ENCODE results near the gene TYROBP. TPM values are rescaled to one million over a fixed set of nuclear protein-coding genes. Genes with fewer than 3 reads are reported as not detected.
"Not testable (repeated sequence)": the region's sequence is repeated elsewhere in the genome, so short reads cannot be mapped to it uniquely, and the experiment has no call there.

TYROBP gene
- 100 to 1,000 TPM in 1 of 4 donors, 10 to 100 TPM in 3; 47.1 to 145 (median 50.7) TPM for total RNA-seq

- Histone ChIP-seq H3K9me3 (no peaks in the 10 kb centered on the region), H3K4me1 (peaks cover 0 to 29% (median 24%) of the 10 kb centered on the region in 4 donors), H3K36me3 (no peaks in the 10 kb centered on the region), H3K4me3 (peak within 1 kb of the TSS; percentile 23 to 47 (median 36)), H3K27ac (replicated peaks in 1 of 4) (peak within 1 kb of the TSS; percentile 53 to 60 (median 57)), H3K27me3 (no peaks in the 10 kb centered on the region)
- intact Hi-C loops (cut with DNase I), result no loop called here
- WGBS, result 70% methylated on average over 9 of the region's 9 CpGs
- TF ChIP-seq POLR2AphosphoS5 (IDR thresholded peaks at IDR 0.05) (peak in 1 of 2 donors; percentile 42), POLR2A (IDR thresholded peaks at IDR 0.05; ENCODE audit: low read depth) (no peak)
- no peak for DNase-seq (ENCODE audit: extremely low spot score)
Observed at GRCh38 chr19:35908010-35908441, at the start of gene TYROBP. TSS of gene TYROBP (minus strand) at chr19:35908295. CDS start at chr19:35908228, 67 bp downstream.

DNA sequence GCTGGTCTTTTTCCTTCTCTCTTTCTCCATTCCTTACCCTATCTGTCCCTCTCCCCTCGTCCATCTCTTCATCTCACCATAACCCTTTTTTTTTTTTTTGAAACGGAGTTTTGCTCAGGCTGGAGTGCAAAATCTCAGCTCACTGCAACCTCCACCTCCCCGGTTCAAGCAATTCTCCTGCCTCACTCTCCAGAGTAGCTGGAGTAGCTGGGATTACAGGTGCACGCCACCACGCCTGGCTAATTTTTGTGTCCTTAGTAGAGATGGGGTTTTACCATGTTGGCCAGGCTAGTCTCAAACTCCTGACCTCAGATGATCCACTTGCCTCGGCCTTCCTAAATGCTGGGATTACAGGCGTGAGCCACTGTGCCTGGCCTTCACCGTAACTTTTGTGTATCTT lies 49.3 kb upstream of the TYROBP start:
- Histone ChIP-seq H3K27me3 (peaks cover 0 to 73% (median 27%) of the 10 kb centered on the region in 4 donors), H3K4me1 (peaks cover 5 to 13% (median 12%) of the 10 kb centered on the region in 4 donors)
- H3K4me3 ChIP-seq; intact Hi-C loops (cut with DNase I); H3K9me3 ChIP-seq; H3K27ac ChIP-seq (replicated peaks in 1 of 4); H3K36me3 ChIP-seq; DNase-seq (ENCODE audit: extremely low spot score): not testable (repeated sequence)
- whole genome bisulfite sequencing, result 83% methylated on average over 8 of the region's 8 CpGs

- TF ChIP-seq, protein P1, sequence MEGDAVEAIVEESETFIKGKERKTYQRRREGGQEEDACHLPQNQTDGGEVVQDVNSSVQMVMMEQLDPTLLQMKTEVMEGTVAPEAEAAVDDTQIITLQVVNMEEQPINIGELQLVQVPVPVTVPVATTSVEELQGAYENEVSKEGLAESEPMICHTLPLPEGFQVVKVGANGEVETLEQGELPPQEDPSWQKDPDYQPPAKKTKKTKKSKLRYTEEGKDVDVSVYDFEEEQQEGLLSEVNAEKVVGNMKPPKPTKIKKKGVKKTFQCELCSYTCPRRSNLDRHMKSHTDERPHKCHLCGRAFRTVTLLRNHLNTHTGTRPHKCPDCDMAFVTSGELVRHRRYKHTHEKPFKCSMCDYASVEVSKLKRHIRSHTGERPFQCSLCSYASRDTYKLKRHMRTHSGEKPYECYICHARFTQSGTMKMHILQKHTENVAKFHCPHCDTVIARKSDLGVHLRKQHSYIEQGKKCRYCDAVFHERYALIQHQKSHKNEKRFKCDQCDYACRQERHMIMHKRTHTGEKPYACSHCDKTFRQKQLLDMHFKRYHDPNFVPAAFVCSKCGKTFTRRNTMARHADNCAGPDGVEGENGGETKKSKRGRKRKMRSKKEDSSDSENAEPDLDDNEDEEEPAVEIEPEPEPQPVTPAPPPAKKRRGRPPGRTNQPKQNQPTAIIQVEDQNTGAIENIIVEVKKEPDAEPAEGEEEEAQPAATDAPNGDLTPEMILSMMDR (IDR thresholded peaks at IDR 0.05), result no peak
- TF ChIP-seq POLR2A (IDR thresholded peaks at IDR 0.05; ENCODE audit: low read depth), result no peak
- TF ChIP-seq EP300 (IDR thresholded peaks at IDR 0.05), result no peak
- TF ChIP-seq POLR2AphosphoS5 (IDR thresholded peaks at IDR 0.05), result no peak
- Histone ChIP-seq H3K27ac (replicated peaks in 1 of 4) (no peak overlapping the region), H3K4me3 (no peak overlapping the region), H3K36me3 (no peaks in the 10 kb centered on the region), H3K9me3 (no peaks in the 10 kb centered on the region), H3K27me3 (peaks cover 0 to 62% (median 22%) of the 10 kb centered on the region in 4 donors), H3K4me1 (peaks cover 5 to 13% (median 12%) of the 10 kb centered on the region in 4 donors)
- no peak for DNase-seq (ENCODE audit: extremely low spot score)
- intact Hi-C loops (cut with DNase I), result no loop called here
- WGBS, result 64% methylated on average over 6 of the region's 6 CpGs
Observed at GRCh38 chr19:35955881-35956634, 48.0 kb upstream of the TYROBP start.

- Histone ChIP-seq H3K27ac (replicated peaks in 1 of 4) (no peak overlapping the region), H3K36me3 (peaks cover 5 to 12% (median 11%) of the 10 kb centered on the region in 4 donors), H3K4me1 (peaks cover 0 to 7% (median 0%) of the 10 kb centered on the region in 4 donors), H3K9me3 (no peaks in the 10 kb centered on the region), H3K4me3 (no peak overlapping the region), H3K27me3 (peaks cover 0 to 14% (median 0%) of the 10 kb centered on the region in 4 donors)
- WGBS, result 27% methylated on average over 2 of the region's 2 CpGs
- intact Hi-C loops (cut with DNase I), result no loop called here
- no peak for TF ChIP-seq EP300 (IDR thresholded peaks at IDR 0.05)
- no peak for TF ChIP-seq POLR2AphosphoS5 (IDR thresholded peaks at IDR 0.05)
- TF ChIP-seq, protein P1 (IDR thresholded peaks at IDR 0.05), result no peak
- TF ChIP-seq POLR2A (IDR thresholded peaks at IDR 0.05; ENCODE audit: low read depth), result no peak
- DNase-seq (ENCODE audit: extremely low spot score), result no peak
Observed at GRCh38 chr19:35949131-35949530, 41.0 kb upstream of the TYROBP start.

DNA sequence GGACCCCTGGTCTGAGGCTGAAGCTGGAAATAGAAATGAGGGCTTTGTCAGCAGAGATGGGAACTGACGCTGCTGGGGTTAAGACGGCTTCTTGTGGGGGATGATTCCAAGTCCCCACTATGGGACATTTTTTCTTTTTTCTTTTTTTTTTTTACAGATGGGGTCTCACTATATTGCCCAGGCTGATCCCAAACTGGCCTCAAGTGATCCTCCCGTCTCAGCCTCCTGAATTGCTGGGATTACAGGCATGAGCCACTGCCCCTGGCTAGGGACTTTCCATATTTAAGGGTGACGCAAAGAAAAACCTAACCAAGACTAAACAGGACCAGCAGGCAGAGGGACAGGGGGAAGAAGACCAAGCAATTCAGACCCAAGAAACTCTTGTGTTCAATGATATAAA lies 38.1 kb upstream of the TYROBP start:
- WGBS, result 64% methylated on average over 4 of the region's 4 CpGs
- H3K27ac ChIP-seq (replicated peaks in 1 of 4), result no peak overlapping the region

More for the DNA sequence above, 38.1 kb upstream of the TYROBP start:
- Histone ChIP-seq H3K4me1 (peaks cover 0 to 7% (median 0%) of the 10 kb centered on the region in 4 donors), H3K4me3 (no peak overlapping the region), H3K36me3 (peaks cover 8 to 37% (median 27%) of the 10 kb centered on the region in 4 donors), H3K27me3 (no peaks in the 10 kb centered on the region), H3K9me3 (no peaks in the 10 kb centered on the region)
- DNase-seq (ENCODE audit: extremely low spot score), result no peak
- TF ChIP-seq EP300 (IDR thresholded peaks at IDR 0.05) (no peak), POLR2AphosphoS5 (IDR thresholded peaks at IDR 0.05) (no peak), POLR2A (IDR thresholded peaks at IDR 0.05; ENCODE audit: low read depth) (no peak)
- TF ChIP-seq, protein P1 (IDR thresholded peaks at IDR 0.05), result no peak
- intact Hi-C loops (cut with DNase I), result no loop called here
